Neural progenitor cell (in vitro differentiated cells): ENCODE data around the gene MSI2. TPM values are rescaled to one million over a fixed set of nuclear protein-coding genes. Genes with fewer than 3 reads are reported as not detected.

Experiments used
- DNase-seq: peaks from one replicate; pipeline ENCODE4 v3.0.0-alpha.2; 2016; ENCODE audit warnings: low spot score
- H2AFZ ChIP-seq: fragments of 200-600 bp; sonication (generic); replicated peaks from 2 replicates; pipeline ENCODE4 v1.6.1; 2016; ENCODE audit warnings: antibody characterized with exemption
- H3F3A ChIP-seq: fragments of 200-600 bp; sonication (generic); 2 replicates; pipeline ENCODE4 v1.6.1; 2016; ENCODE audit warnings: antibody characterized with exemption, low read depth
- H3K27ac ChIP-seq: fragments of 200-600 bp; sonication (generic); 2 replicates; pipeline ENCODE4 v1.5.1; 2016; ENCODE audit warnings: mild to moderate bottlenecking
- H3K27me3 ChIP-seq: fragments of 200-600 bp; sonication (generic); 2 replicates; pipeline ENCODE4 v1.6.1; 2016; ENCODE audit warnings: mild to moderate bottlenecking, moderate library complexity
- H3K36me3 ChIP-seq: fragments of 200-600 bp; sonication (generic); 2 replicates; pipeline ENCODE4 v1.5.1; 2016
- H3K4me1 ChIP-seq: fragments of 200-600 bp; sonication (generic); 2 replicates; pipeline ENCODE4 v1.6.1; 2016; ENCODE audit warnings: mixed run types
- H3K4me2 ChIP-seq: fragments of 200-600 bp; sonication (generic); 2 replicates; pipeline ENCODE4 v1.6.1; 2016
- H3K4me3 ChIP-seq: fragments of 200-600 bp; sonication (generic); 2 replicates; pipeline ENCODE4 v1.5.1; 2016
- H3K79me2 ChIP-seq: fragments of 200-600 bp; sonication (generic); 2 replicates; pipeline ENCODE4 v1.6.1; 2016; ENCODE audit warnings: low read depth
- H3K9ac ChIP-seq: fragments of 200-600 bp; sonication (generic); 2 replicates; pipeline ENCODE4 v1.6.1; 2016
- H3K9me3 ChIP-seq: fragments of 200-600 bp; sonication (generic); 2 replicates; pipeline ENCODE4 v1.5.1; 2016; ENCODE audit warnings: low read depth
- H4K20me1 ChIP-seq: fragments of 200-600 bp; sonication (generic); 2 replicates; pipeline ENCODE4 v1.6.1; 2016; ENCODE audit warnings: low read depth
- H3K27ac Mint-ChIP-seq: 3 replicates; pipeline ENCODE4 v1.8.0; 2021; ENCODE audit warnings: mixed read lengths
- H3K27me3 Mint-ChIP-seq: 2 replicates; pipeline ENCODE4 v1.8.0; 2022; ENCODE audit warnings: low read depth, mild to moderate bottlenecking, inconsistent platforms, moderate library complexity, mixed read lengths; ENCODE audit not compliant: insufficient read depth
- H3K36me3 Mint-ChIP-seq: 3 replicates; pipeline ENCODE4 v1.8.0; 2021; ENCODE audit warnings: mixed read lengths
- H3K4me1 Mint-ChIP-seq: 3 replicates; pipeline ENCODE4 v1.8.0; 2021; ENCODE audit warnings: mixed read lengths
- H3K4me3 Mint-ChIP-seq: 3 replicates; pipeline ENCODE4 v1.8.0; 2021; ENCODE audit warnings: mild to moderate bottlenecking, moderate library complexity, mixed read lengths
- H3K9me3 Mint-ChIP-seq: 3 replicates; pipeline ENCODE4 v1.8.0; 2020; ENCODE audit warnings: mixed read lengths
- EZH2 ChIP-seq: fragments of 200-600 bp; sonication (generic); IDR thresholded peaks from 2 replicates; pipeline ENCODE4 v1.6.1; 2017; ENCODE audit warnings: antibody characterized with exemption, mild to moderate bottlenecking, moderate library complexity
- EZH2phosphoT487 ChIP-seq: fragments of 200-600 bp; sonication (generic); IDR thresholded peaks from 2 replicates; pipeline ENCODE4 v1.6.1; 2017; ENCODE audit warnings: antibody characterized with exemption
- total RNA-seq: library from RNA; depleted of rRNA; stranded (reverse); fragments of >200 nt; gene quantifications from 2 replicates; pipeline ENCODE4 v1.2.3, GENCODE V29; 2015; ENCODE audit warnings: low replicate concordance
- TF ChIP-seq, protein P1 (sequence below): fragments of 200-600 bp; sonication (generic); IDR thresholded peaks from 2 replicates; pipeline ENCODE4 v1.5.1; 2017; ENCODE audit warnings: antibody characterized with exemption, mild to moderate bottlenecking

Gene MSI2
- total RNA-seq, 1 donor from 2014 or later = 96.9 TPM

DNA sequence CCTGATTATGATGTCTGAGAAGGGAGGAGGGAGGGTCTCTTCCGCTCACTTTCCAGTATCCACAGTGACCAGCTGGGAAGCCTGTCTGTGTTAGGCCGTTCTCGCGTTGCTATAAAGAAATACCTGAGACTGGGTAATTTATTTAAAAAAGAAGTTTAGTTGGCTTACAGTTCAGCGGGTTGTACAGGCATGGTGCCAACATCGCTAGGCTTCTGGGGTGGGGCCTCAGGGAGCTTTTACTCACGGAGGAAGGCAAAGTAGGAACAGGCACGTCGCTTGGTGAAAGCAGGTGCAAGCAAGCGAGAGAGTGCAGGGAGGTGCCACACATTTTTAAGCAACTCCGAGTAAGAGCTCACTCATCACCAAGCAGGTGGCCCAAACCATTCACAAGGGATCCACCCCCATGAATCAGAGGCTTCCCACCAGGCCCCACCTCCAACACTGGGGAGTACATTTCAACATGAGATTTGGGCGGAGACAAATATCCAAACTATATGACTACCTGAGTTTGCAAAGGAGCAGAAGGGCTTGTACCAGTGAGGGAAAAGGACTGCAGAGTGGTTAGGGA is 351.3 kb downstream of the MSI2 start:
- H3K4me2 ChIP-seq = no peak overlapping the region
- H3K27ac Mint-ChIP-seq = peak overlapping the region; percentile 29
- no peaks in the 10 kb centered on the region for H3K36me3 ChIP-seq
- H3K27ac ChIP-seq = no peak overlapping the region
- H3K9ac ChIP-seq = no peak overlapping the region
- peaks cover 4% of the 10 kb centered on the region for H3K27me3 Mint-ChIP-seq
- TF ChIP-seq EZH2 (no peak), EZH2phosphoT487 (no peak)
- TF ChIP-seq, protein P1, sequence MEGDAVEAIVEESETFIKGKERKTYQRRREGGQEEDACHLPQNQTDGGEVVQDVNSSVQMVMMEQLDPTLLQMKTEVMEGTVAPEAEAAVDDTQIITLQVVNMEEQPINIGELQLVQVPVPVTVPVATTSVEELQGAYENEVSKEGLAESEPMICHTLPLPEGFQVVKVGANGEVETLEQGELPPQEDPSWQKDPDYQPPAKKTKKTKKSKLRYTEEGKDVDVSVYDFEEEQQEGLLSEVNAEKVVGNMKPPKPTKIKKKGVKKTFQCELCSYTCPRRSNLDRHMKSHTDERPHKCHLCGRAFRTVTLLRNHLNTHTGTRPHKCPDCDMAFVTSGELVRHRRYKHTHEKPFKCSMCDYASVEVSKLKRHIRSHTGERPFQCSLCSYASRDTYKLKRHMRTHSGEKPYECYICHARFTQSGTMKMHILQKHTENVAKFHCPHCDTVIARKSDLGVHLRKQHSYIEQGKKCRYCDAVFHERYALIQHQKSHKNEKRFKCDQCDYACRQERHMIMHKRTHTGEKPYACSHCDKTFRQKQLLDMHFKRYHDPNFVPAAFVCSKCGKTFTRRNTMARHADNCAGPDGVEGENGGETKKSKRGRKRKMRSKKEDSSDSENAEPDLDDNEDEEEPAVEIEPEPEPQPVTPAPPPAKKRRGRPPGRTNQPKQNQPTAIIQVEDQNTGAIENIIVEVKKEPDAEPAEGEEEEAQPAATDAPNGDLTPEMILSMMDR = no peak
- H3K36me3 Mint-ChIP-seq = peaks cover 21% of the 10 kb centered on the region
- H2AFZ ChIP-seq = no peak overlapping the region
- peaks cover 68% of the 10 kb centered on the region for H3K4me1 Mint-ChIP-seq
- peaks cover 78% of the 10 kb centered on the region for H4K20me1 ChIP-seq
- peaks cover 52% of the 10 kb centered on the region for H3K4me1 ChIP-seq
- no peaks in the 10 kb centered on the region for H3K9me3 Mint-ChIP-seq
- H3K27me3 ChIP-seq = no peaks in the 10 kb centered on the region
- H3K4me3 ChIP-seq = no peak overlapping the region
- H3K79me2 ChIP-seq = no peaks in the 10 kb centered on the region
- H3K9me3 ChIP-seq = no peaks in the 10 kb centered on the region
- DNase-seq = no peak
- H3F3A ChIP-seq = peaks cover 21% of the 10 kb centered on the region
- H3K4me3 Mint-ChIP-seq = no peak overlapping the region

DNA sequence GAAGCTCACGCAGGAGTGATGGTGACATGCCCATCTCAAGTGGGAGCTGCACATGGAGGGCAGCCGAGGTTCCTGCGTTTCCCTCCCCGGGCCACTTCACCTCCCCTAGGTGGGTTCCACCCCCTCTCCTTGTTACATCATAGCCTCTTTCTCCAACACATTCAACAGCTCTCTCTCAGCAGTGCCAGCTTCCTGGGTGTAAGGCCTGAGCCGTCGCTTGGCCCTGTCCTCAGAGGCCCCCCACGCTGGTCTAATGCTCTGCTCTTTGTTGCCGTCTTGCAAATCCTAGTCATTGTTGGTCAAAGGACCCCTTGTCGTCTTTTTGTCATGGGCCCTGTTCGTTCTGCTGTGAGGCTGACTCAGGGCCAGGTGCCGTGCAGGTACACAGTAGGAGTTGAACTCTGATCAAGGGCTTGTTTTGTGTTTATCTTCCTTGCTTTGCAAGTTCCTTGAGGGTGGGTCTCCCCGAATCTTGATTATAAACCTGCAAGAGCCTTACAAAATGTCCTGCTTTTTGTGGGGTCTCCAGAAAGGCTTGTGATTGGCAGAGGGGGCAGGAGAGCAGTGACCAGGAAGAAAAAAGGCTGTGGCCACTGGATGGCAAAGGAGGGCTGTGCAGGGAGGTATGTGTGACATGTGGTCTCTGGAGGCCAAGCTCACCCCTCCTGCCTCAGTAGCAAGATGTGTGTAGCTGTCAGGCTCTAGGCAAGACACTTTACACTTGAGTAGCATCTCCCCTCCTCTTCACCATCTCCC is 352.2 kb downstream of the MSI2 start:
- Histone ChIP-seq H3K4me2 (no peak overlapping the region), H2AFZ (no peak overlapping the region), H3K4me1 (peaks cover 58% of the 10 kb centered on the region), H3K79me2 (peaks cover 1% of the 10 kb centered on the region), H3K27ac (no peak overlapping the region), H3K4me3 (no peak overlapping the region), H3F3A (peaks cover 26% of the 10 kb centered on the region), H4K20me1 (peaks cover 82% of the 10 kb centered on the region), H3K9ac (no peak overlapping the region), H3K27me3 (no peaks in the 10 kb centered on the region), H3K36me3 (no peaks in the 10 kb centered on the region), H3K9me3 (no peaks in the 10 kb centered on the region)
- no peak for TF ChIP-seq EZH2
- TF ChIP-seq, protein P1 = no peak
- TF ChIP-seq EZH2phosphoT487 = no peak
- peaks cover 21% of the 10 kb centered on the region for H3K36me3 Mint-ChIP-seq
- peak overlapping the region; percentile 50 for H3K4me3 Mint-ChIP-seq
- peak; percentile 47 for DNase-seq
- peak overlapping the region; percentile 76 for H3K27ac Mint-ChIP-seq
- peaks cover 72% of the 10 kb centered on the region for H3K4me1 Mint-ChIP-seq
- peaks cover 4% of the 10 kb centered on the region for H3K27me3 Mint-ChIP-seq
- H3K9me3 Mint-ChIP-seq = no peaks in the 10 kb centered on the region

DNA sequence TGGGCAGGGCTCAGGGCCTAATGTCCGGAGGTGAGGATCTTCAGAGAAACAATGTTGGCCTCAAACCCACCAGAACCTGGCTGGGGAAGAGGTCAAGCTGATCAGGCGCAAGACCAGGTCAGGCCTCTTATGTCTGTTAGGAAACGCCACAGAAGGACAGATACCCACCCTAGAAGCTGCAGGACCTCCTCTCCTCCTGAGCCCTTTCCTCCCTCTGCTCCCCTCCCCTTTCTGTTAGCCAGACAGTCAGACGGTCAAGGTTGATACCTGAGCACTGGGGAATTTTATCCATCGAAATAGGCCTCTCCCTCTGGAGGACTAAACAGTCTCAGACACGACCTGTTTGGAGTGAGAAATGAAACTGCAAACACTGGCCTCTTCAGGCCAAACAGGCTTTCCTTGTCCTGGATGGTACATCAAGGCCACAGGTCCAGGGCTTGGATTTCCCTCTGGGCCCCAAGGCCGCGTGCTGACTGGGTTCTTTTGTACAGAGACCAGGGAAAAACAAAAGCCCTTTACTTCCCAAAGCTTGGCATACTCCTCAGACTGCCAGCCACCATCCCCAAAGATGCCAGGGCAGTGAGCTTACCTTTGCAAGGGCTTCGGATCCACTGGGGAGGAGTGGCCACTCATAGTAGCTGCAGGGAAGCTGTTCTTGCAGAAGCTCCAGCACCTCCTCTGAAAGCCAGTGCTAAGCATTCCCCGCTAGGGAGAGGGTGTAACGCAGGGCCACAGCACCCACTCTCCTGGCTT is 353.0 kb downstream of the MSI2 start:
- TF ChIP-seq, protein P1 = no peak
- TF ChIP-seq EZH2phosphoT487 (no peak), EZH2 (no peak)
- Histone ChIP-seq H3K9ac (no peak overlapping the region), H3K4me3 (no peak overlapping the region), H2AFZ (no peak overlapping the region), H3K27me3 (no peaks in the 10 kb centered on the region), H3F3A (peaks cover 26% of the 10 kb centered on the region), H3K4me2 (no peak overlapping the region), H3K4me1 (peaks cover 56% of the 10 kb centered on the region), H3K27ac (no peak overlapping the region), H3K79me2 (peaks cover 4% of the 10 kb centered on the region), H3K9me3 (no peaks in the 10 kb centered on the region), H4K20me1 (peaks cover 82% of the 10 kb centered on the region), H3K36me3 (no peaks in the 10 kb centered on the region)
- no peaks in the 10 kb centered on the region for H3K9me3 Mint-ChIP-seq
- peaks cover 21% of the 10 kb centered on the region for H3K36me3 Mint-ChIP-seq
- no peak overlapping the region for H3K27ac Mint-ChIP-seq
- no peak overlapping the region for H3K4me3 Mint-ChIP-seq
- peaks cover 4% of the 10 kb centered on the region for H3K27me3 Mint-ChIP-seq
- peaks cover 66% of the 10 kb centered on the region for H3K4me1 Mint-ChIP-seq
- no peak for DNase-seq
